HepG2 (cell line): ENCODE data around the gene SPRYD3. TPM values are rescaled to one million over a fixed set of nuclear protein-coding genes. Genes with fewer than 3 reads are reported as not detected.

Source experiments
- ATAC-seq: fragments of 200-7000 bp; cut with Tn5 transposase; 3 replicates; pipeline ENCODE4 v1.9.1; 2020; ENCODE audit warnings: mild to moderate bottlenecking, moderate library complexity
- BruUV-seq: library from RNA; stranded (reverse); fragments of 400-500 nt; replicated peaks from 2 replicates; lab custom pipeline; 2021; lab: Mats Ljungman, UMichigan
- CTCF ChIA-PET: fragments of 300-600 bp; formaldehyde crosslinking; extraction: SDS; loops from one replicate; lab custom pipeline; 2021; ENCODE audit warnings: low total read pairs, inconsistent platforms, low intra/inter-chr PET ratio; lab: Yijun Ruan, JAX
- POLR2A ChIA-PET: fragments of 350-600 bp; sonication (Branson Sonifier 250); formaldehyde crosslinking; loops from one replicate; lab custom pipeline; 2020; ENCODE audit warnings: antibody characterized with exemption, inconsistent platforms; lab: Yijun Ruan, JAX
- DNase-seq: peaks from one replicate; pipeline ENCODE4 v3.0.0-alpha.2; 2015; ENCODE audit warnings: low spot score
- FAIRE-seq: peaks from 3 replicates; lab custom pipeline; 2011; peaks lifted over from hg19 to GRCh38; lab: Jason Lieb, UNC
- H2AFZ ChIP-seq: one replicate; pipeline ENCODE4 v1.6.1; 2011; ENCODE audit warnings: low read length, inconsistent platforms
- H3K27ac ChIP-seq: fragments of 300-600 bp; 3 replicates; pipeline ENCODE4 v1.8.0; 2011; ENCODE audit warnings: mixed run types, mild to moderate bottlenecking, mixed read lengths, low read length, inconsistent platforms; ENCODE audit not compliant: insufficient read depth; ENCODE audit errors: extremely low read length
- H3K27me3 ChIP-seq, 2 experiments: fragments of 200-600 bp in 1 of 2; 2 replicates in 1 of 2; 3 replicates in 1 of 2; pipeline versions ENCODE4 v1.6.0 to v1.8.0; 2011; ENCODE audit warnings: low read length in 2 of 2, mild to moderate bottlenecking in 2 of 2, moderate library complexity in 2 of 2, inconsistent platforms in 1 of 2; ENCODE audit not compliant: insufficient read depth in 2 of 2, control insufficient read depth in 1 of 2
- H3K36me3 ChIP-seq, 2 experiments: fragments of 200-600 bp in 1 of 2; replicated peaks in 1 of 2; 2 replicates in 1 of 2; 3 replicates in 1 of 2; pipeline versions ENCODE4 v1.5.1 to v1.8.0; 2011; ENCODE audit warnings: low read length in 2 of 2, inconsistent platforms in 1 of 2; ENCODE audit not compliant: insufficient read depth in 2 of 2, control insufficient read depth in 1 of 2
- H3K4me1 ChIP-seq: 2 replicates; pipeline ENCODE4 v1.5.1; 2012; ENCODE audit warnings: low read length, inconsistent platforms; ENCODE audit not compliant: insufficient read depth
- H3K4me2 ChIP-seq: 2 replicates; pipeline ENCODE4 v1.6.0; 2011; ENCODE audit warnings: low read depth, low read length, inconsistent platforms
- H3K4me3 ChIP-seq, 3 experiments: fragments of 200-600 bp in 1 of 3; sonication (generic), shearing (Covaris generic) in 1 of 3; replicated peaks in 1 of 3; 2 replicates each; pipeline ENCODE4 v1.5.1; 2011 to 2016; ENCODE audit warnings: low read length in 3 of 3, inconsistent platforms in 2 of 3, low read depth in 2 of 3, mild to moderate bottlenecking in 2 of 3, control low read depth in 1 of 3, mixed read lengths in 1 of 3; ENCODE audit not compliant: insufficient read depth in 1 of 3
- H3K79me2 ChIP-seq: one replicate; pipeline ENCODE4 v1.6.1; 2011; ENCODE audit warnings: low read length, inconsistent platforms; ENCODE audit not compliant: insufficient read depth
- H3K9ac ChIP-seq: 2 replicates; pipeline ENCODE4 v1.6.0; 2011; ENCODE audit warnings: mild to moderate bottlenecking, low read depth, low read length, inconsistent platforms; ENCODE audit not compliant: insufficient read depth
- H3K9me3 ChIP-seq: 2 replicates; pipeline ENCODE4 v1.5.1; 2012; ENCODE audit warnings: mild to moderate bottlenecking, low read length
- H4K20me1 ChIP-seq: 2 replicates; pipeline ENCODE4 v1.6.0; 2011; ENCODE audit warnings: inconsistent platforms, mild to moderate bottlenecking, low read length, moderate library complexity; ENCODE audit not compliant: insufficient read depth
- ARNT2 ChIP-seq: sonication (generic); formaldehyde crosslinking; IDR thresholded peaks from 2 replicates; pipeline ENCODE4 v1.8.0; 2022; ENCODE audit warnings: mild to moderate bottlenecking, low read depth, missing genetic modification reagents, moderate library complexity
- FOXK2 ChIP-seq: fragments of 450-650 bp; IDR thresholded peaks from 2 replicates; pipeline ENCODE4 v1.6.1; 2016
- PHB2 ChIP-seq: fragments of 450-650 bp; IDR thresholded peaks from 2 replicates; pipeline ENCODE4 v1.6.1; 2018; ENCODE audit not compliant: partially characterized antibody
- ZFP36L1 ChIP-seq: sonication (generic); formaldehyde crosslinking; IDR thresholded peaks from 2 replicates; pipeline ENCODE4 v1.8.0; 2022; ENCODE audit warnings: mild to moderate bottlenecking, missing genetic modification reagents, moderate library complexity
- ZNF232 ChIP-seq: sonication (generic); formaldehyde crosslinking; IDR thresholded peaks from 2 replicates; pipeline ENCODE4 v1.4.0; 2020; ENCODE audit warnings: missing genetic modification reagents, borderline replicate concordance
- ZNF235 ChIP-seq: sonication (generic); formaldehyde crosslinking; IDR thresholded peaks from 2 replicates; pipeline ENCODE4 v1.8.1; 2023; ENCODE audit warnings: mild to moderate bottlenecking, missing genetic modification reagents, borderline replicate concordance
- WGBS: methylation state at CpG from one replicate; pipeline ENCODE4 v1.1.6; 2017; ENCODE audit warnings: low lambda C conversion rate; 5-methylcytosine and 5-hydroxymethylcytosine counted together
- in situ Hi-C: cut with HindIII; loops from 2 replicates; pipeline ENCODE4 v1.10.0; 2017; ENCODE audit warnings: low pct_unique_long_range_greater_than_20kb; ENCODE audit not compliant: extremely low pct_ligation_motif_present
- intact Hi-C: fragments of 100-400 bp; cut with micrococcal nuclease; formaldehyde crosslinking; loops from one replicate; pipeline ENCODE4 v1.10.0; 2022; ENCODE audit not compliant: unreplicated experiment
- polyA plus RNA-seq, 8 experiments: library from polyadenylated mRNA; depleted of rRNA in 3 of 8; stranded (reverse) in 7 of 8; unstranded in 1 of 8; fragments of >200 nt; fragmentation: Illumina TruSeq in 4 of 8; extraction: Trizol in 4 of 8; gene quantifications; 2 replicates each; pipeline versions ENCODE4 v1.2.1 to v1.2.3, GENCODE V29; 2011 to 2016; ENCODE audit warnings: low read depth in 4 of 8, missing spikeins in 1 of 8, mixed read lengths in 1 of 8; ENCODE audit not compliant: insufficient read depth in 1 of 8
- total RNA-seq, 5 experiments: library from RNA; depleted of rRNA; stranded (reverse); fragments of >200 nt; fragmentation: Illumina TruSeq; extraction: Trizol; gene quantifications; 2 replicates each; pipeline ENCODE4 v1.2.3, GENCODE V29; 2016; ENCODE audit warnings: low read depth in 1 of 5
- TF ChIP-seq, protein P1 (sequence below): sonication (generic); formaldehyde crosslinking; IDR thresholded peaks from 2 replicates; pipeline ENCODE4 v1.4.0; 2020; ENCODE audit warnings: mild to moderate bottlenecking, missing genetic modification reagents, borderline replicate concordance
- TF ChIP-seq, protein P2 (sequence below): IDR thresholded peaks from 2 replicates; pipeline ENCODE4 v1.6.1; 2016
- TF ChIP-seq, protein P3 (sequence below): sonication (generic); formaldehyde crosslinking; IDR thresholded peaks from 2 replicates; pipeline ENCODE4 v1.5.1; 2020; ENCODE audit warnings: mild to moderate bottlenecking, missing genetic modification reagents, moderate library complexity
- TF ChIP-seq, protein P4 (sequence below): sonication (generic); formaldehyde crosslinking; IDR thresholded peaks from 2 replicates; pipeline ENCODE4 v1.8.0; 2022; ENCODE audit warnings: low read depth, missing genetic modification reagents

SPRYD3 gene
- total and polyA plus RNA-seq, 2 of the 13 experiments (the other 11 are each of a cell fraction or from before 2014, with no cell fraction given): 9.0 to 9.2 TPM

DNA sequence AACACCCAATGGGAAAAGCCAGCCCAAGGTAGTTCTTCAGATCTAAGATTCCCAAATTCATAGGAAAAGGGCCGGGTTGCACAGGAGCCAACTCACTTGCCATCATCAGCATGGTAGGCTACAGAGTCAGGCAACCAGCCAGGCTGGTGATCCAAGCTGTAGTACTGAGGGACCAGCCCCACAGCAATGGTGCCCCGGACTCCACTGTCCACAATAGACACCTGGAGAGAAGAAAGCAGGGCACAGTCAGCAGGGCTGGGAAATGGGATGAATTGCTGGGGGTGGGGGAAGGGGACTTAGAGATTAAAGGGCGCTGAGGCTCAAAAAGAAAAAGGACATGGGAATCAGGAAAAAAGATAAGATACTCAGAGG is 4.2 kb downstream of the SPRYD3 start (continued):
- TF ChIP-seq, protein P1, sequence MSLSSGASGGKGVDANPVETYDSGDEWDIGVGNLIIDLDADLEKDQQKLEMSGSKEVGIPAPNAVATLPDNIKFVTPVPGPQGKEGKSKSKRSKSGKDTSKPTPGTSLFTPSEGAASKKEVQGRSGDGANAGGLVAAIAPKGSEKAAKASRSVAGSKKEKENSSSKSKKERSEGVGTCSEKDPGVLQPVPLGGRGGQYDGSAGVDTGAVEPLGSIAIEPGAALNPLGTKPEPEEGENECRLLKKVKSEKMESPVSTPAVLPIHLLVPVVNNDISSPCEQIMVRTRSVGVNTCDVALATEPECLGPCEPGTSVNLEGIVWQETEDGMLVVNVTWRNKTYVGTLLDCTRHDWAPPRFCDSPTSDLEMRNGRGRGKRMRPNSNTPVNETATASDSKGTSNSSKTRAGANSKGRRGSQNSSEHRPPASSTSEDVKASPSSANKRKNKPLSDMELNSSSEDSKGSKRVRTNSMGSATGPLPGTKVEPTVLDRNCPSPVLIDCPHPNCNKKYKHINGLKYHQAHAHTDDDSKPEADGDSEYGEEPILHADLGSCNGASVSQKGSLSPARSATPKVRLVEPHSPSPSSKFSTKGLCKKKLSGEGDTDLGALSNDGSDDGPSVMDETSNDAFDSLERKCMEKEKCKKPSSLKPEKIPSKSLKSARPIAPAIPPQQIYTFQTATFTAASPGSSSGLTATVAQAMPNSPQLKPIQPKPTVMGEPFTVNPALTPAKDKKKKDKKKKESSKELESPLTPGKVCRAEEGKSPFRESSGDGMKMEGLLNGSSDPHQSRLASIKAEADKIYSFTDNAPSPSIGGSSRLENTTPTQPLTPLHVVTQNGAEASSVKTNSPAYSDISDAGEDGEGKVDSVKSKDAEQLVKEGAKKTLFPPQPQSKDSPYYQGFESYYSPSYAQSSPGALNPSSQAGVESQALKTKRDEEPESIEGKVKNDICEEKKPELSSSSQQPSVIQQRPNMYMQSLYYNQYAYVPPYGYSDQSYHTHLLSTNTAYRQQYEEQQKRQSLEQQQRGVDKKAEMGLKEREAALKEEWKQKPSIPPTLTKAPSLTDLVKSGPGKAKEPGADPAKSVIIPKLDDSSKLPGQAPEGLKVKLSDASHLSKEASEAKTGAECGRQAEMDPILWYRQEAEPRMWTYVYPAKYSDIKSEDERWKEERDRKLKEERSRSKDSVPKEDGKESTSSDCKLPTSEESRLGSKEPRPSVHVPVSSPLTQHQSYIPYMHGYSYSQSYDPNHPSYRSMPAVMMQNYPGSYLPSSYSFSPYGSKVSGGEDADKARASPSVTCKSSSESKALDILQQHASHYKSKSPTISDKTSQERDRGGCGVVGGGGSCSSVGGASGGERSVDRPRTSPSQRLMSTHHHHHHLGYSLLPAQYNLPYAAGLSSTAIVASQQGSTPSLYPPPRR (CRISPR knock-in tag): no peak
- no peak for TF ChIP-seq ZNF235
- no peak for TF ChIP-seq FOXK2
- TF ChIP-seq, protein P2, sequence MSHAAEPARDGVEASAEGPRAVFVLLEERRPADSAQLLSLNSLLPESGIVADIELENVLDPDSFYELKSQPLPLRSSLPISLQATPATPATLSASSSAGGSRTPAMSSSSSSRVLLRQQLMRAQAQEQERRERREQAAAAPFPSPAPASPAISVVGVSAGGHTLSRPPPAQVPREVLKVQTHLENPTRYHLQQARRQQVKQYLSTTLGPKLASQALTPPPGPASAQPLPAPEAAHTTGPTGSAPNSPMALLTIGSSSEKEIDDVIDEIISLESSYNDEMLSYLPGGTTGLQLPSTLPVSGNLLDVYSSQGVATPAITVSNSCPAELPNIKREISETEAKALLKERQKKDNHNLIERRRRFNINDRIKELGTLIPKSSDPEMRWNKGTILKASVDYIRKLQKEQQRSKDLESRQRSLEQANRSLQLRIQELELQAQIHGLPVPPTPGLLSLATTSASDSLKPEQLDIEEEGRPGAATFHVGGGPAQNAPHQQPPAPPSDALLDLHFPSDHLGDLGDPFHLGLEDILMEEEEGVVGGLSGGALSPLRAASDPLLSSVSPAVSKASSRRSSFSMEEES (CRISPR knock-in tag): no peak

DNA sequence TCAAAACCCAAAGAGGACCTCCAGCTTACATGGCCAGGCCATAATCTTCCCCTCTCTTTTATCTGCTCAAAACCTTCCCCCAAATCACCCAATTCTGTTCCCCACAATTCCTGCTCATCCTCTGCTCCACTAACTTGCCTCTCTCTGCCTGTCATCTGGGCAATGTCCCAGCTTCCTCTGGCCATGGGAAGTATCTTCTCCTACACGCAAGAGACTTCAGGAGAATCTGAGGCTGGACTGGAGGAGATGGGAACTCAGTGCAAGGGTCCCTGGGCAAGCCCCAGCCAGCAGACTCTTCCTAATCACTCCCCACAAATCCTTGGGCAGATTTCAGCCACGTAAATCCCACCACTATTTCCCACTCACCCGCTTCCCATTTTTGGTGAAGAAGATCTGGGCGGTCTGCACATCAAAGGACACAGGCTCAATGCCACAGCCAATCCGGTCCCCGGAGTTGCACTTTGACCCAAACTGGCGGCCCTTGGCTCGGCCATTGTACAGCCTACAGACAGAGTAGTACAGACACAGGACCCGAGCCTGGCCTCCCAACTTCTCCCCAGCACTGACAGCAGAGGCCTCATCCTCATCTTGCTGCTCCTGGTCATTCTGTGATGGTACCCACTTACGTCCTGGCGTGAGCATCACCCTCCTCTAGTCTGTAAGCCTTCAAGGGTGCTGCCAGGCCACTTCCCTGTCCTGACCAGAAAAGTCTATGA is 4.7 kb downstream of the SPRYD3 start:
- in situ Hi-C loops: no loop called here
- no peak overlapping the region for H3K9ac ChIP-seq
- ATAC-seq (no peak), FAIRE-seq (no peak), DNase-seq (no peak)
- ChIA-PET POLR2A (no interaction called here), CTCF (no interaction called here)
- 74% methylated on average over 11 of the region's 11 CpGs for whole genome bisulfite sequencing
- no peaks in the 10 kb centered on the region for H3K9me3 ChIP-seq
- H3K4me3 ChIP-seq: no peak overlapping the region
- no peaks in the 10 kb centered on the region for H3K79me2 ChIP-seq
- intact Hi-C loops: no loop called here
- H3K4me1 ChIP-seq: peaks cover 56% of the 10 kb centered on the region
- no peak overlapping the region for H3K4me2 ChIP-seq
- no peaks in the 10 kb centered on the region for H4K20me1 ChIP-seq
- H3K27ac ChIP-seq: no peak overlapping the region
- peaks cover 1 to 12% of the 10 kb centered on the region in 2 experiments; a peak in 2 of 5 replicates for H3K36me3 ChIP-seq
- no TSS peak for BruUV-seq
- no peak overlapping the region for H2AFZ ChIP-seq
- H3K27me3 ChIP-seq: no peaks in the 10 kb centered on the region
- TF ChIP-seq ZFP36L1 (CRISPR knock-in tag): no peak
- no peak for TF ChIP-seq PHB2
- no peak for TF ChIP-seq ARNT2 (CRISPR knock-in tag)
- TF ChIP-seq ZNF232: no peak
- TF ChIP-seq, protein P3, sequence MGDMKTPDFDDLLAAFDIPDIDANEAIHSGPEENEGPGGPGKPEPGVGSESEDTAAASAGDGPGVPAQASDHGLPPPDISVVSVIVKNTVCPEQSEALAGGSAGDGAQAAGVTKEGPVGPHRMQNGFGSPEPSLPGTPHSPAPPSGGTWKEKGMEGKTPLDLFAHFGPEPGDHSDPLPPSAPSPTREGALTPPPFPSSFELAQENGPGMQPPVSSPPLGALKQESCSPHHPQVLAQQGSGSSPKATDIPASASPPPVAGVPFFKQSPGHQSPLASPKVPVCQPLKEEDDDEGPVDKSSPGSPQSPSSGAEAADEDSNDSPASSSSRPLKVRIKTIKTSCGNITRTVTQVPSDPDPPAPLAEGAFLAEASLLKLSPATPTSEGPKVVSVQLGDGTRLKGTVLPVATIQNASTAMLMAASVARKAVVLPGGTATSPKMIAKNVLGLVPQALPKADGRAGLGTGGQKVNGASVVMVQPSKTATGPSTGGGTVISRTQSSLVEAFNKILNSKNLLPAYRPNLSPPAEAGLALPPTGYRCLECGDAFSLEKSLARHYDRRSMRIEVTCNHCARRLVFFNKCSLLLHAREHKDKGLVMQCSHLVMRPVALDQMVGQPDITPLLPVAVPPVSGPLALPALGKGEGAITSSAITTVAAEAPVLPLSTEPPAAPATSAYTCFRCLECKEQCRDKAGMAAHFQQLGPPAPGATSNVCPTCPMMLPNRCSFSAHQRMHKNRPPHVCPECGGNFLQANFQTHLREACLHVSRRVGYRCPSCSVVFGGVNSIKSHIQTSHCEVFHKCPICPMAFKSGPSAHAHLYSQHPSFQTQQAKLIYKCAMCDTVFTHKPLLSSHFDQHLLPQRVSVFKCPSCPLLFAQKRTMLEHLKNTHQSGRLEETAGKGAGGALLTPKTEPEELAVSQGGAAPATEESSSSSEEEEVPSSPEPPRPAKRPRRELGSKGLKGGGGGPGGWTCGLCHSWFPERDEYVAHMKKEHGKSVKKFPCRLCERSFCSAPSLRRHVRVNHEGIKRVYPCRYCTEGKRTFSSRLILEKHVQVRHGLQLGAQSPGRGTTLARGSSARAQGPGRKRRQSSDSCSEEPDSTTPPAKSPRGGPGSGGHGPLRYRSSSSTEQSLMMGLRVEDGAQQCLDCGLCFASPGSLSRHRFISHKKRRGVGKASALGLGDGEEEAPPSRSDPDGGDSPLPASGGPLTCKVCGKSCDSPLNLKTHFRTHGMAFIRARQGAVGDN (CRISPR knock-in tag): peak; percentile 43; the same call in 1 of the 2 replicates
- TF ChIP-seq, protein P4, sequence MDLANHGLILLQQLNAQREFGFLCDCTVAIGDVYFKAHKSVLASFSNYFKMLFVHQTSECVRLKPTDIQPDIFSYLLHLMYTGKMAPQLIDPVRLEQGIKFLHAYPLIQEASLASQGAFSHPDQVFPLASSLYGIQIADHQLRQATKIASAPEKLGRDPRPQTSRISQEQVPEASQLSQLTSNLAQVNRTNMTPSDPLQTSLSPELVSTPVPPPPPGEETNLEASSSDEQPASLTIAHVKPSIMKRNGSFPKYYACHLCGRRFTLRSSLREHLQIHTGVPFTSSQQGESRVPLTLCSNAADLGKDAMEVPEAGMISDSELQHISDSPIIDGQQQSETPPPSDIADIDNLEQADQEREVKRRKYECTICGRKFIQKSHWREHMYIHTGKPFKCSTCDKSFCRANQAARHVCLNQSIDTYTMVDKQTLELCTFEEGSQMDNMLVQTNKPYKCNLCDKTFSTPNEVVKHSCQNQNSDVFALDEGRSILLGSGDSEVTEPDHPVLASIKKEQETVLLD (CRISPR knock-in tag): no peak
